KOPT-K1 (cell line): ENCODE measurements around the gene ITGB4.
"Not testable (repeated sequence)": the region's sequence is repeated elsewhere in the genome, so short reads cannot be mapped to it uniquely, and the experiment has no call there.

Experiments used
- H3K27ac ChIP-seq: fragments of 200-600 bp; sonication (generic); 2 replicates; pipeline ENCODE4 v1.5.1; 2016; ENCODE audit warnings: antibody characterized with exemption, mild to moderate bottlenecking, low read depth, low read length; ENCODE audit not compliant: poor library complexity, severe bottlenecking
- H3K36me3 ChIP-seq: fragments of 200-600 bp; sonication (generic); 2 replicates; pipeline ENCODE4 v1.5.1; 2017; ENCODE audit warnings: antibody characterized with exemption, mild to moderate bottlenecking, low read length, moderate library complexity; ENCODE audit not compliant: insufficient read depth
- H3K9me3 ChIP-seq: fragments of 200-600 bp; sonication (generic); 2 replicates; pipeline ENCODE4 v1.5.1; 2017; ENCODE audit warnings: antibody characterized with exemption, low read length, mild to moderate bottlenecking; ENCODE audit not compliant: insufficient read depth, poor library complexity, severe bottlenecking

Gene ITGB4

DNA sequence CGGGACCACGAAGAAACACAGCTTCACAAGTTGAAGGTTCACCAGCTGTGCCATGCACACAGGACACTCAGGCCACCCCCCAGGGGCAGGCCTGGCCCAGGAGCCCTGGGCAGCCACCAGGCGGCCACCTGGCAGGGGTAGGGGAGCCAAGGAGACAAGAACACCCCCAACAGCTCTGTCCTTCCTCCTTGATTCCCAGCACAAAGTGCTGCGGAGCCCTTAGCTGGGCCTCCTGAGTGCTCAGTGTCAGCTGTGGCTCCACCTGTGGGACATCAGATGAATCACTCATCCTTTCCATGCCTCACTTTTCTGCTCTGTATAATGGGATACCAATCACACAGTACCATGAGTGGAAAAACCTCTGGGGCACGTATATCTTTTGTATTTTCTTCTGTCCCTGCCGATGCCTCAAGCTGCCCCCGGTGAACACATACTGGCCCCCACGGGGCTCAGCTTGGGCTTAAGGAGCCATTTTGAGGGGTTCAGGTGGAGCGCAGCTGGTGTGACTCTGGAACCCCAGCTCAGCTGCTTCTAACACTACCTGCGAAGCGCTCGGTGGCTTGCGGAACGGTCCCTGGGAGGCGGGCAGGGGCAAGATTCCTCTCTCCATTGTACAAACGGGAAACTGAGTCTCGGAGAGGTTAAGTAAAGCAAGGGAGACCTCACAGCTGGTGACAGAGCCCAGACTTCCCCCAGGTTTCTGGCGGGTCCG is 31.7 kb downstream of the ITGB4 start:
- Histone ChIP-seq H3K9me3 (no peaks in the 10 kb centered on the region), H3K27ac (peak overlapping the region; percentile 59), H3K36me3 (peaks cover 7% of the 10 kb centered on the region; the same call in 1 of the 2 replicates)

DNA sequence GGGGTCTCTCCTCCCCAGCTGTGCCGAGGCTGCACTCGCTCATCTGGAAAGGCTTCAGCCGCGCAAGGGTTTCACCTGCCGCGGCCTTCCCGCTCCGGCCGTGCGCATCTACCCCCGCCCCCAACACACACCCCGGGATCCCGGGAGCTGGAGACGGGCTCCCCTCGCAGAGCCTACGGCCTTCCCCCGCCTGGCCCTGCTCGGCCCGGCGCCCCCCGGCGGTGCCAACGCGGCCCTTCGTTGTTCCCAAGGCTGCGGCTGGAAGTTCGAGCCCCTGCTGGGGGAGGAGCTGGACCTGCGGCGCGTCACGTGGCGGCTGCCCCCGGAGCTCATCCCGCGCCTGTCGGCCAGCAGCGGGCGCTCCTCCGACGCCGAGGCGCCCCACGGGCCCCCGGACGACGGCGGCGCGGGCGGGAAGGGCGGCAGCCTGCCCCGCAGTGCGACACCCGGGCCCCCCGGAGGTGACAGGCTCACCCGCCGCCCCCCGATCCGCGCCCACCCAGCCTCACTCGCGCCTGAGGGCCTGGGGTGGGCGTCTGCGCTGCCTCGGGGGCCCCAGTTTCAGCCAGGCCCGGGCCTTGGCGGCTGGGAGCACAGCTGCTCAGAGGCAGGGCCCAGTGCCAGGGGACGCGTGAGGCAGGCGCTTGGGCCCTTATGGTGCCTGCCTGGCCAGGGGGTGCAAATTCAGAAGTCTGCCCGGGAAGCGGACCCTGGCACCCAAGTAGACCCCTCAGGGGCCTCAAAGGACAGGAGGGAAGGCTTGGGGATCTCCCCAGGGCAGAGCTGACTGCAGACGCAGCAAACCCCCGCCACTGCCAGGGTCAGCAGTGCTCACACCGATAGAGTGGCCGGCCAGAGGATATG is 32.5 kb downstream of the ITGB4 start:
- peak overlapping the region; percentile 59 for H3K27ac ChIP-seq
- H3K9me3 ChIP-seq, result no peaks in the 10 kb centered on the region
- H3K36me3 ChIP-seq, result peaks cover 10% of the 10 kb centered on the region

DNA sequence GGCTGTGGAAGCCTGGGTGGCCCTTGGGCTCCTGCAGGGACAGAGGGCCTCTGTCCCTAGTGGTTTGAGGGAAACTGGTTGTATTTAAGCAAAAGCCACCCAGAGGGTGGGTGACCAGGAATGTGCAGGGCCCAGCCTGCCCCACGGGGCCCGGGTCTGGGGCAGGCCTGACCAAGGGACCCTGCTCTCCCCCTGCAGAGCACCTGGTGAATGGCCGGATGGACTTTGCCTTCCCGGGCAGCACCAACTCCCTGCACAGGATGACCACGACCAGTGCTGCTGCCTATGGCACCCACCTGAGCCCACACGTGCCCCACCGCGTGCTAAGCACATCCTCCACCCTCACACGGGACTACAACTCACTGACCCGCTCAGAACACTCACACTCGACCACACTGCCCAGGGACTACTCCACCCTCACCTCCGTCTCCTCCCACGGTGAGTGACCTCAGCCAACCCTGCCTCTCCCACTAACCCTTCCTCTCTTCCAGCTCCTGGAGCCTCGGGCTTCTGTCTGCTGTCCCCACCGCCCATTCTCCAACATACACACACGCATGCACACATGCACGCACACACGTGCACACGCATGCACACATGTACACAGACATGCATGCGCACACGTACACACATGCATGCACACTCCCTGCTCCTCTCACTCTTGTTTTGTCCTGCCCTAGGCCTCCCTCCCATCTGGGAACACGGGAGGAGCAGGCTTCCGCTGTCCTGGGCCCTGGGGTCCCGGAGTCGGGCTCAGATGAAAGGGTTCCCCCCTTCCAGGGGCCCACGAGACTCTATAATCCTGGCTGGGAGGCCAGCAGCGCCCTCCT is 33.3 kb downstream of the ITGB4 start:
- H3K9me3 ChIP-seq, result no peaks in the 10 kb centered on the region
- peaks cover 13% of the 10 kb centered on the region for H3K36me3 ChIP-seq
- peak overlapping the region; percentile 59 for H3K27ac ChIP-seq

DNA sequence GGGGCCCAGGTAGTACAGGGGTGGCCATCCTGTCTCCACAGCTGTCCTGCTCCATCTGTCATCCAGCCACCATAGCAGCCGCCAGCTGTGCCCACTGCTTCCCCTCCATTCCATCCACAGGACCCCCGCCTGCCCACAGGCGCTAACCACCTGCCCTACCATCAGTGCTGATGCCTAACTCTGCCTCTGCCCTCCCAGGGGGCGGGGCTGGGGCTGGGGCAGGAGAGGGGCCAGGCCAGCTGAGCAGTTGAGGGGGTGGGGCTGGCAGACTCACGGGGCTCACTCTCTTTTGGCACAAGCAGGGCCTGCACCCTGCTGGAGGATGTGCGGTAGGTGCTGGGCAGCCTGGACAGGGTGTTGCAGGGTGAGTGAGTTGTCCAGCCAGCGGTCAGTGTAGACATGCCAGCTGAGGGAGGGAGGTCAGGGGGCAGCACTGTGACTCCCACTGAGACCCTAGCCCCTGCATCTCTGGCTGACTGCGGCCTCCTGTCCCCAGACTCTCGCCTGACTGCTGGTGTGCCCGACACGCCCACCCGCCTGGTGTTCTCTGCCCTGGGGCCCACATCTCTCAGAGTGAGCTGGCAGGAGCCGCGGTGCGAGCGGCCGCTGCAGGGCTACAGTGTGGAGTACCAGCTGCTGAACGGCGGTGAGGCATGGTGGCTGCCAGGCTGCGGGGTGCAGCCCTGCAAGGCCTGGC is 34.1 kb downstream of the ITGB4 start:
- Histone ChIP-seq H3K9me3 (no peaks in the 10 kb centered on the region), H3K27ac (no peak overlapping the region)

DNA sequence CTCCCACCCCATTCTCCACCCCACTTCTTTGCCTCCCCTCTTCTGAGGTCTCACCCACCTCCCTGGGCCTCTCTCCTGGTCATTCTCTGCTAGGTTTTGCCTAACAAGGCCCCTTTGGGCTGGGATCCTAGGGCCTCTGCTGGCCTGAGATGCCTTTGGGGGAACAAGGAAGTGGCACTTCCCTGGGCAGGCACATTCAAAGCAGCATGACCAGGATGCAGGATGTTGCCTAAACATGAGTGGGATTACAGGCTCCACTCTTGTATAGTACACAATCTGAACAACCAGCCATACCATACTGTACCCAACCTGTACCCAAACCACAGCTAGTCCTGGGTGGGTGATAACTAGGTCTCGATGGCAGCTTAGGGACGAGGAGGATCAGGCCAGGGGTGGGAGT is 34.7 kb downstream of the ITGB4 start:
- Histone ChIP-seq H3K27ac (no peak overlapping the region), H3K9me3 (no peaks in the 10 kb centered on the region), H3K36me3 (peaks cover 13% of the 10 kb centered on the region)

More for the DNA sequence above, 34.1 kb downstream of the ITGB4 start:
- H3K36me3 ChIP-seq, result peaks cover 13% of the 10 kb centered on the region

DNA sequence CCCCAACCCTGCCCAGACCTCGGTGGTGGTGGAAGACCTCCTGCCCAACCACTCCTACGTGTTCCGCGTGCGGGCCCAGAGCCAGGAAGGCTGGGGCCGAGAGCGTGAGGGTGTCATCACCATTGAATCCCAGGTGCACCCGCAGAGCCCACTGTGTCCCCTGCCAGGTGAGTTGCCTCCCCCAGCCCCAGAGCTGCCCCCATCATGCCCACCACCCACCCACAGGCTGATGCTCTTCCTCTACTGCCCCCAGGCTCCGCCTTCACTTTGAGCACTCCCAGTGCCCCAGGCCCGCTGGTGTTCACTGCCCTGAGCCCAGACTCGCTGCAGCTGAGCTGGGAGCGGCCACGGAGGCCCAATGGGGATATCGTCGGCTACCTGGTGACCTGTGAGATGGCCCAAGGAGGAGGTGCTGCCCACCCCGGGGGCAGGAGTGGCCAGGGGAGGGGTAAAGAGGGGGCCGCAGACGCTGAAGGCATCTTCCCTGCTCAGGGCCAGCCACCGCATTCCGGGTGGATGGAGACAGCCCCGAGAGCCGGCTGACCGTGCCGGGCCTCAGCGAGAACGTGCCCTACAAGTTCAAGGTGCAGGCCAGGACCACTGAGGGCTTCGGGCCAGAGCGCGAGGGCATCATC is 35.3 kb downstream of the ITGB4 start:
- H3K9me3 ChIP-seq, result no peaks in the 10 kb centered on the region
- peaks cover 13% of the 10 kb centered on the region for H3K36me3 ChIP-seq
- H3K27ac ChIP-seq, result no peak overlapping the region

DNA sequence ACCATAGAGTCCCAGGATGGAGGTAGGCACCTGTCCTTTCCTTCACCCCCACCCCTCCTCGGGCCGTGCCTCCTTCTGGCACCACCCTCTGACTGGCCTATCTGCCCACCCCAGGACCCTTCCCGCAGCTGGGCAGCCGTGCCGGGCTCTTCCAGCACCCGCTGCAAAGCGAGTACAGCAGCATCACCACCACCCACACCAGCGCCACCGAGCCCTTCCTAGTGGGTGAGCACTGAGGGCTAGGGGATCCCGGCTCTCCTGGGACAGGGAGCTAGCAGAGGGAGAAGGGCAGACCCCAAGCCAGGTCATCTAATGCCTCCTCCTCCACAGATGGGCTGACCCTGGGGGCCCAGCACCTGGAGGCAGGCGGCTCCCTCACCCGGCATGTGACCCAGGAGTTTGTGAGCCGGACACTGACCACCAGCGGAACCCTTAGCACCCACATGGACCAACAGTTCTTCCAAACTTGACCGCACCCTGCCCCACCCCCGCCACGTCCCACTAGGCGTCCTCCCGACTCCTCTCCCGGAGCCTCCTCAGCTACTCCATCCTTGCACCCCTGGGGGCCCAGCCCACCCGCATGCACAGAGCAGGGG is 35.9 kb downstream of the ITGB4 start:
- H3K36me3 ChIP-seq, result peaks cover 13% of the 10 kb centered on the region
- H3K9me3 ChIP-seq, result no peaks in the 10 kb centered on the region
- no peak overlapping the region for H3K27ac ChIP-seq

DNA sequence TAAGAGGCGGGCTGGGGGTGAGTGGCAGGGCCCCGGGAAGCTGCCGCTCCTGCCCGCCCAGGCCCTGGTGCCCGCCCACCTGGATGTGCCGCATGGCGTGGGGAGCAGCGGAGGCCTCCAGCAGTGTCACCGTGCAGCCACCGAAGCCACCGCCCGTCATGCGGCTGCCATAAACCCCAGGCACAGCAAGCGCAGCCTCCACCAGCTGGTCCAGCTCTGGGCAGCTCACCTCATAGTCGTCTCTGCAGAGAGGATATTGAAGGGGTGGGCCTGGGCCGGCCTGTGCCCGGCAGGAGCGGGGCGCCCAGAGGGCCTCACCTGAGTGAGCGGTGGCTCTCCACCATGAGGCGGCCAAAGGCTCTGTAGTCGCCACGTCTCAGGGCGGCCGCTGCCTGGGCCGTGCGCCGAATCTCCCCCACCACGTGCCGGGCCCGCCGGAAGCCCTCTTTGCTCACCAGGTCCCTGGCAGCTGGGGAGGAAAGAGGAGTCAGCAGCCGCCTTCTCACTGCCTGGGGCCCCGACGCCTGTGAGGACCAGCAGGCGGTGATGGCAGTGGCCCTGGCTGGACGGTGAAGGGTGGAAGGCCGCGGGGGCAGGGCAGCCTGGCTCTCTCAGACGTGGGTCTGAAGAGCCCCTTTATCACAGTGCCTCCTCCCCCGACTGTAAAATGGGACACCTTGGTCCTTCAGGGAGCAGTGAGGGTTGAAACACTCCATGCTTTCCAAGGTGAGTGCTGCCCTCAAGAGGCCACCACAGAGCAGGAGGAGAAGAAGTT is 37.1 kb downstream of the ITGB4 start:
- no peak overlapping the region for H3K27ac ChIP-seq
- H3K9me3 ChIP-seq, result no peaks in the 10 kb centered on the region

DNA sequence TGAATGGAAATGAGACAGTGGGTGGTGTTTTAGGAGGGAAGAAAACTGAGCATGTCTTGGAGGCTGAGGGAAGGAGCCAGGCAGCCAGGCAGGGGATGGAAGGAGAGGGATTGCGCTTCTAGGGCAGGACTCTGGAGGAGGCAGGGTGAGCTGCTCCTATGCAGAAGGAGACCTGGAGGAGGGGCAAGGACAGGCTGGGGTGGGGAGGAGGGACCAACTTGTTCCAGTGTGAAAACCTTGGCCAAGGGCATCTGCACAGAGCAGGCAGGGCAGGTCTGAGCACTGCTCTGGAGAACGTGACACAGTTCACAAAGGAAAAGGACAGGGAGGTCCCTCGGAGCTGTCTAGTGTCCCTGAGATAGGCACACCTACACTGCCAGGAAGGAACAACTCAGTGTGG is 38.2 kb downstream of the ITGB4 start:
- H3K36me3 ChIP-seq, result peaks cover 18% of the 10 kb centered on the region
- no peak overlapping the region for H3K27ac ChIP-seq

More for the DNA sequence above, 37.1 kb downstream of the ITGB4 start:
- peaks cover 18% of the 10 kb centered on the region for H3K36me3 ChIP-seq

DNA sequence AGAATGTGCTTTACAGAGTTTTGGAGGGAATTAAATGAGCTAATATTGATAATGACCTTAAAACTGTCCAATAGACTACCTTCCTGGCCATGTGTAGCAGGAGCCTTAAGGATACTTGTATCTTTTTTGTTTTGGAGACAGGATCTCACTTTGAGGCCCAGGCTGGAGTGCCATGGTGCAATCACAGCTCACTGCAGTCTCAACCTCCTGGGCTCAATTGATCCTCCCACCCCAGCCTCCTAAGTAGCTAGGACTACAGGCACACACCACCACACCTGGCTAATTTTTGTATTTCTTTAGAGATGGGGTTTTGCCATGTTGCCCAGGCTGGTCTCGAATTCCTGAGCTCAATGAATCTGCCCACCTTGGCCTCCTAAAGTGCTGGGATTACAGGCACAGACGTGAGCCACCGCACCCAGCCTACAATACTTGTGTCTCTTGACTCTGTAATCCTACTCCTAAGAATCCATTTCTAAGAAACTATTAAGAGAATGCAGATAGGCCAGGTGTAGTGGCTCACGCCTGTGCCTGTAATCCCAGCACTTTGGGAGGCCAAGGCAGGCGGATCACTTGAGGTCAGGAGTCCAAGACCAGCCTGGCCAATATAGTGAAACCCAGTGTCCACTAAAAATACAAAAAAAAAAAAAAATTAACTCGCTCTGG is 38.9 kb downstream of the ITGB4 start:
- not testable (repeated sequence) for H3K9me3 ChIP-seq, H3K27ac ChIP-seq
- H3K36me3 ChIP-seq, result peaks cover 18% of the 10 kb centered on the region

More for the DNA sequence above, 38.2 kb downstream of the ITGB4 start:
- H3K9me3 ChIP-seq, result no peaks in the 10 kb centered on the region

DNA sequence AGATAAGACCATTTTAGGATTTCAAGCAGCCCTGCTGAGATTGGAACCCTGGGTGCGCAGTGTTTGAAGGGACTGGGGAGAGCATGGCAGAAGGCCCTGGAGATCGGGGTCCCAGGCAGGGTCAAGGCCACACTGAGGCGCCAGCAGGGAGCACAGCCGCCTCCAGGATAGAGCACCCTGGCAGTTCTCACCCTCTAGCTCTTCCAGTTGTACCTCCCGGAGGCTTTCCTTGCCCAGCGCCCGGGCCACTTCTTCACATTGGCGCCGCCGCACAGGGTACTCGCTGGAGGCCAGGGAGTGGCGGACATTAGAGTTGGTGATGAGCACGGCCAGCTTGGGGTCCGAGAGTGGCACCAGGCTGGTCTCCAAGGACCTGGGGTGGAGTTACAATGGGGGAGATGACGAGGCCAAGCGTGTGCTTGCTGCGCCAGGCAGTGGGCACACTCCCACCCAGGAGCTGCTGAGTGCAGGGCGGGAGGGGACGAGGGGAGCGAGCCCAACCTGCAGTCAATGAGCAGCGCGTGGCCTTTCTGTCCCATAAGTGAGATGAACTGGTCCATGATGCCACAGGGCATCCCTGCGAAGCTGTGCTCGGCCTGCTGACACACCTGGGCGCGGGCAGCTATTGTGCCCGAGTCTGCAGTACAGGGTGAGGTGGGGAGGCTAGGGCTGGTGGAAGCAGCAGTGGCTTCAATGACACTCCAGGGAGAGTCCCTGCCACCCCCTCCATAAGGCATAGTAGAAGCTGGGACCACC is 41.4 kb downstream of the ITGB4 start:
- H3K9me3 ChIP-seq, result no peaks in the 10 kb centered on the region
- no peak overlapping the region for H3K27ac ChIP-seq
- peaks cover 14% of the 10 kb centered on the region for H3K36me3 ChIP-seq

DNA sequence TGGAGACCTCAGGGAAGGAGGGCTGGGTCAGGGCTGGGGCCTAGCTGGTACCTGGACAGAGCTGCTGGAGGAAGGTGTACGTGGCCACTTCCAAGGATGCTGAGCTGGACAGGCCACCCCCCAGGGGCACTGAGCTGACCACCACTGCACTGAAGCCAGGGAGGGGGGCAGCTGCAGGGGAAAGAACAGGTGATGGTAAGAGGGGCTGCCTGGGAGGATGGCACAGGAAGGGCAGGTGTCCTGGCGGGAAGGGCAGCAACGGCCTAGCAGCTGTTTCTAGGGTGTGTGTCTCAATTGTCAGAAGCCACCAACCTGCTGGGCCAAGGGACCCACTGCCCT is 42.0 kb downstream of the ITGB4 start:
- Histone ChIP-seq H3K36me3 (peaks cover 9% of the 10 kb centered on the region; the same call in 1 of the 2 replicates), H3K9me3 (no peaks in the 10 kb centered on the region), H3K27ac (no peak overlapping the region)
